ENCODE data around the gene CLCF1. TPM values are rescaled to one million over a fixed set of nuclear protein-coding genes. Genes with fewer than 3 reads are reported as not detected.

CLCF1 gene
- total and polyA plus RNA-seq, 2 of the 13 experiments (the other 11 are each of a cell fraction or from before 2014, with no cell fraction given), result 0.49 to 0.78 TPM

DNA sequence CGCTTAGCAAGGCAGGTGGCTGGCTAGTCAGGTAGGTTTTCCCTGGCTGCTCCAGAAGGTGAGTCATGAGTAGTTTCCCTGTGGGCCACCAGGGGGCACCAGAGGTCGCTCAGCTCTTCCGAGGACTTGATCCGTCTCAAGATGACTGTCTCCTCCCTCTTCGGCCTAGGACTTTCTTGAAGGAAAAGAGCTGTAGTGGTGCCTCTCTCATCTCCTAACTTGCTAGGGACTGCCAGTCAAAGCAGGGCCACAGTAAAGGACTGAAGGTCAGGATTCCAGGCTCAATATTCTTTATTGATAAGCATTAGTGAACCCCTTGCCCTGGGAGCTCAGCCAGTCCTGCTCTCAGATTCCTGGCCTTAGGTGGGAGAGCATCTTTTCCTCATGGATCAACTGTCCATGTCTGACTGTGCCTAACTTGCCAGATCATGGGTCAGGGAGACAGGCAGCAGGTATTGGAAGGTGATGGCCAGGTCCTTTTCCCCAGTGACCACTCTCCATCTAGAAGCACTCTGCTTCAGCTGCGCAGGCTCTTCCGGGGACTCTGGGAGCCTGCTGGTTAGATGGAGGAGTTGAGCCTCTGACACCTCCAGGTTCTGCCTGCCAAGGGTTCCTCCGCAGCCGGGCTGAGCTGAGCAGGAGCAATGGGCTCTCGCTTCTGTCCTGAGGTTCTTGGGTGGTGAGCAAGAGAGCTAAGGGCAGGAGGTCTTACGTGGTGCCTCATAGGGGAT lies 22.0 kb downstream of the CLCF1 start (continued):
- TF ChIP-seq ZNF607 (CRISPR knock-in tag; IDR thresholded peaks at IDR 0.05; ENCODE audit: borderline replicate concordance) (no peak), TBL1XR1 (IDR thresholded peaks at IDR 0.05; ENCODE audit: borderline replicate concordance, low read length, partially characterized antibody) (no peak), SMC3 (IDR thresholded peaks at IDR 0.05; ENCODE audit: low read length) (peak; percentile 44; the same call in 1 of the 2 replicates), PHF8 (CRISPR knock-in tag; IDR thresholded peaks at IDR 0.05) (no peak), ETV5 (CRISPR knock-in tag; IDR thresholded peaks at IDR 0.05; ENCODE audit: borderline replicate concordance) (no peak), ZNF713 (CRISPR knock-in tag; IDR thresholded peaks at IDR 0.05) (no peak), ZFP36L2 (CRISPR knock-in tag; IDR thresholded peaks at IDR 0.05) (no peak), ZNF615 (CRISPR knock-in tag; IDR thresholded peaks at IDR 0.05; ENCODE audit: borderline replicate concordance) (no peak), SRF (IDR thresholded peaks at IDR 0.05; ENCODE audit: low read depth, low read length) (no peak), PTBP1 (IDR thresholded peaks at IDR 0.05; ENCODE audit: low read depth, low read length, poor library complexity, severe bottlenecking) (no peak), RAD21 (CRISPR knock-in tag; IDR thresholded peaks at IDR 0.05) (peak; percentile 36; the same call in 1 of the 2 replicates), ARNT (IDR thresholded peaks at IDR 0.05) (no peak), PHB2 (IDR thresholded peaks at IDR 0.05; ENCODE audit: partially characterized antibody) (no peak), SNAPC2 (CRISPR knock-in tag; IDR thresholded peaks at IDR 0.05) (no peak), YY1 (IDR thresholded peaks at IDR 0.05; ENCODE audit: insufficient read depth, insufficient replicate concordance, low read depth, low read length) (no peak)
- TF ChIP-seq, protein P1, sequence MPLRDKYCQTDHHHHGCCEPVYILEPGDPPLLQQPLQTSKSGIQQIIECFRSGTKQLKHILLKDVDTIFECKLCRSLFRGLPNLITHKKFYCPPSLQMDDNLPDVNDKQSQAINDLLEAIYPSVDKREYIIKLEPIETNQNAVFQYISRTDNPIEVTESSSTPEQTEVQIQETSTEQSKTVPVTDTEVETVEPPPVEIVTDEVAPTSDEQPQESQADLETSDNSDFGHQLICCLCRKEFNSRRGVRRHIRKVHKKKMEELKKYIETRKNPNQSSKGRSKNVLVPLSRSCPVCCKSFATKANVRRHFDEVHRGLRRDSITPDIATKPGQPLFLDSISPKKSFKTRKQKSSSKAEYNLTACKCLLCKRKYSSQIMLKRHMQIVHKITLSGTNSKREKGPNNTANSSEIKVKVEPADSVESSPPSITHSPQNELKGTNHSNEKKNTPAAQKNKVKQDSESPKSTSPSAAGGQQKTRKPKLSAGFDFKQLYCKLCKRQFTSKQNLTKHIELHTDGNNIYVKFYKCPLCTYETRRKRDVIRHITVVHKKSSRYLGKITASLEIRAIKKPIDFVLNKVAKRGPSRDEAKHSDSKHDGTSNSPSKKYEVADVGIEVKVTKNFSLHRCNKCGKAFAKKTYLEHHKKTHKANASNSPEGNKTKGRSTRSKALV (CRISPR knock-in tag; IDR thresholded peaks at IDR 0.05), result no peak
- TF ChIP-seq, protein P2, sequence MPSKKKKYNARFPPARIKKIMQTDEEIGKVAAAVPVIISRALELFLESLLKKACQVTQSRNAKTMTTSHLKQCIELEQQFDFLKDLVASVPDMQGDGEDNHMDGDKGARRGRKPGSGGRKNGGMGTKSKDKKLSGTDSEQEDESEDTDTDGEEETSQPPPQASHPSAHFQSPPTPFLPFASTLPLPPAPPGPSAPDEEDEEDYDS (CRISPR knock-in tag; IDR thresholded peaks at IDR 0.05), result no peak
- TF ChIP-seq, protein P3, sequence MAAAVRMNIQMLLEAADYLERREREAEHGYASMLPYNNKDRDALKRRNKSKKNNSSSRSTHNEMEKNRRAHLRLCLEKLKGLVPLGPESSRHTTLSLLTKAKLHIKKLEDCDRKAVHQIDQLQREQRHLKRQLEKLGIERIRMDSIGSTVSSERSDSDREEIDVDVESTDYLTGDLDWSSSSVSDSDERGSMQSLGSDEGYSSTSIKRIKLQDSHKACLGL (CRISPR knock-in tag; IDR thresholded peaks at IDR 0.05), result no peak
- TF ChIP-seq, protein P4, sequence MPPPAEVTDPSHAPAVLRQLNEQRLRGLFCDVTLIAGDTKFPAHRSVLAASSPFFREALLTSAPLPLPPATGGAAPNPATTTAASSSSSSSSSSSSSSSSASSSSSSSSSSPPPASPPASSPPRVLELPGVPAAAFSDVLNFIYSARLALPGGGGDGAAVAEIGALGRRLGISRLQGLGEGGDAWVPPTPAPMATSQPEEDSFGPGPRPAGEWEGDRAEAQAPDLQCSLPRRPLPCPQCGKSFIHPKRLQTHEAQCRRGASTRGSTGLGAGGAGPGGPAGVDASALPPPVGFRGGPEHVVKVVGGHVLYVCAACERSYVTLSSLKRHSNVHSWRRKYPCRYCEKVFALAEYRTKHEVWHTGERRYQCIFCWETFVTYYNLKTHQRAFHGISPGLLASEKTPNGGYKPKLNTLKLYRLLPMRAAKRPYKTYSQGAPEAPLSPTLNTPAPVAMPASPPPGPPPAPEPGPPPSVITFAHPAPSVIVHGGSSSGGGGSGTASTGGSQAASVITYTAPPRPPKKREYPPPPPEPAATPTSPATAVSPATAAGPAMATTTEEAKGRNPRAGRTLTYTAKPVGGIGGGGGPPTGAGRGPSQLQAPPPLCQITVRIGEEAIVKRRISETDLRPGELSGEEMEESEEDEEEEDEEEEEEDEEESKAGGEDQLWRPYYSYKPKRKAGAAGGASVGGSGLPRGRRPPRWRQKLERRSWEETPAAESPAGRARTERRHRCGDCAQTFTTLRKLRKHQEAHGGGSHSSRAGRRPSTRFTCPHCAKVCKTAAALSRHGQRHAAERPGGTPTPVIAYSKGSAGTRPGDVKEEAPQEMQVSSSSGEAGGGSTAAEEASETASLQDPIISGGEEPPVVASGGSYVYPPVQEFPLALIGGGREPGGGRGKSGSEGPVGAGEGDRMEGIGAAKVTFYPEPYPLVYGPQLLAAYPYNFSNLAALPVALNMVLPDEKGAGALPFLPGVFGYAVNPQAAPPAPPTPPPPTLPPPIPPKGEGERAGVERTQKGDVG (CRISPR knock-in tag; IDR thresholded peaks at IDR 0.05; ENCODE audit: borderline replicate concordance), result no peak
- TF ChIP-seq, protein P5, sequence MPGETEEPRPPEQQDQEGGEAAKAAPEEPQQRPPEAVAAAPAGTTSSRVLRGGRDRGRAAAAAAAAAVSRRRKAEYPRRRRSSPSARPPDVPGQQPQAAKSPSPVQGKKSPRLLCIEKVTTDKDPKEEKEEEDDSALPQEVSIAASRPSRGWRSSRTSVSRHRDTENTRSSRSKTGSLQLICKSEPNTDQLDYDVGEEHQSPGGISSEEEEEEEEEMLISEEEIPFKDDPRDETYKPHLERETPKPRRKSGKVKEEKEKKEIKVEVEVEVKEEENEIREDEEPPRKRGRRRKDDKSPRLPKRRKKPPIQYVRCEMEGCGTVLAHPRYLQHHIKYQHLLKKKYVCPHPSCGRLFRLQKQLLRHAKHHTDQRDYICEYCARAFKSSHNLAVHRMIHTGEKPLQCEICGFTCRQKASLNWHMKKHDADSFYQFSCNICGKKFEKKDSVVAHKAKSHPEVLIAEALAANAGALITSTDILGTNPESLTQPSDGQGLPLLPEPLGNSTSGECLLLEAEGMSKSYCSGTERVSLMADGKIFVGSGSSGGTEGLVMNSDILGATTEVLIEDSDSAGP (CRISPR knock-in tag; IDR thresholded peaks at IDR 0.05; ENCODE audit: borderline replicate concordance), result no peak
- TF ChIP-seq, protein P6, sequence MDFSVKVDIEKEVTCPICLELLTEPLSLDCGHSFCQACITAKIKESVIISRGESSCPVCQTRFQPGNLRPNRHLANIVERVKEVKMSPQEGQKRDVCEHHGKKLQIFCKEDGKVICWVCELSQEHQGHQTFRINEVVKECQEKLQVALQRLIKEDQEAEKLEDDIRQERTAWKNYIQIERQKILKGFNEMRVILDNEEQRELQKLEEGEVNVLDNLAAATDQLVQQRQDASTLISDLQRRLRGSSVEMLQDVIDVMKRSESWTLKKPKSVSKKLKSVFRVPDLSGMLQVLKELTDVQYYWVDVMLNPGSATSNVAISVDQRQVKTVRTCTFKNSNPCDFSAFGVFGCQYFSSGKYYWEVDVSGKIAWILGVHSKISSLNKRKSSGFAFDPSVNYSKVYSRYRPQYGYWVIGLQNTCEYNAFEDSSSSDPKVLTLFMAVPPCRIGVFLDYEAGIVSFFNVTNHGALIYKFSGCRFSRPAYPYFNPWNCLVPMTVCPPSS (IDR thresholded peaks at IDR 0.05), result no peak

All from HepG2 (cell line).